ENCODE results near the gene ZNF268.

ZNF268 gene

DNA sequence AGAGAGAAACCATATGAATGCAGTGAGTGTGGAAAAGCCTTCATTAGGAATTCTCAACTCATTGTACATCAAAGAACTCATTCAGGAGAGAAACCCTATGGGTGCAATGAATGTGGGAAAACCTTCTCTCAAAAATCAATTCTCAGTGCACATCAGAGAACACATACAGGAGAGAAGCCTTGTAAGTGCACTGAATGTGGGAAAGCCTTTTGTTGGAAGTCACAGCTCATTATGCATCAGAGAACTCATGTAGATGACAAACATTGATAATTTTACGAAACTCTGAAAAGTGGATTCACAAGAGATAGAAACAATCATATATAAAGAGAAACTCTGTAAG is 22.9 kb downstream of the ZNF268 start:
- no peak for TF ChIP-seq POLR2A (IDR thresholded peaks at IDR 0.05; ENCODE audit: low read length)
- TF ChIP-seq GATA1 (IDR thresholded peaks at IDR 0.05; ENCODE audit: low read depth, low read length), result no peak
- DNase-seq, result peak; percentile 26 to 30

- TF ChIP-seq GATA1 (IDR thresholded peaks at IDR 0.05; ENCODE audit: low read depth, low read length) (no peak), POLR2A (IDR thresholded peaks at IDR 0.05; ENCODE audit: low read length) (no peak)
Observed at GRCh38 chr12:133206390-133206789, 25.1 kb downstream of the ZNF268 start.

DNA sequence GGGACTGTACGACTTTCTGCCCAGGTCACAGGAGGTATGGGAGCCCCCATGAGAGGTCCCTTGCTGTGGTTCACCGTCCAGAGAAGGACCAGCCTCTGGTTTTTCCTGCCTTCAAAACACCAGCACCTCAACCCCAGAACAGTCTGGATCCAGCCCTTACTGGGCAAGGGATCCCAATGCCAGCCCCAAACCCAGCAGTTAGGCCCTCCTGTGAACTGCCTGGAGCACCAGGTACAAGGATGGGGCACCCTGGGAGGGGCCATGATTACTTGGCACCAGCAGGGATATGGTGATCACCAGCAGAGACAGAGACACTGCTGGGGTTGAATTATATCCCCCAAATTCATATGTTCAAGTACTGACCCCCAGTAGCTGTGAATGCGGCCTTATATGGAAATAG is 34.4 kb downstream of the ZNF268 start:
- TF ChIP-seq POLR2A (IDR thresholded peaks at IDR 0.05; ENCODE audit: low read length), result no peak
- TF ChIP-seq GATA1 (IDR thresholded peaks at IDR 0.05; ENCODE audit: low read depth, low read length), result no peak
- DNase-seq, result no peak

More at GRCh38 chr12:133206390-133206789, 25.1 kb downstream of the ZNF268 start:
- no peak for DNase-seq

GRCh38 chr12:133217219-133217618 is 35.9 kb downstream of the ZNF268 start:
- TF ChIP-seq GATA1 (IDR thresholded peaks at IDR 0.05; ENCODE audit: low read depth, low read length), result no peak
- TF ChIP-seq POLR2A (IDR thresholded peaks at IDR 0.05; ENCODE audit: low read length), result no peak
- no peak for DNase-seq

DNA sequence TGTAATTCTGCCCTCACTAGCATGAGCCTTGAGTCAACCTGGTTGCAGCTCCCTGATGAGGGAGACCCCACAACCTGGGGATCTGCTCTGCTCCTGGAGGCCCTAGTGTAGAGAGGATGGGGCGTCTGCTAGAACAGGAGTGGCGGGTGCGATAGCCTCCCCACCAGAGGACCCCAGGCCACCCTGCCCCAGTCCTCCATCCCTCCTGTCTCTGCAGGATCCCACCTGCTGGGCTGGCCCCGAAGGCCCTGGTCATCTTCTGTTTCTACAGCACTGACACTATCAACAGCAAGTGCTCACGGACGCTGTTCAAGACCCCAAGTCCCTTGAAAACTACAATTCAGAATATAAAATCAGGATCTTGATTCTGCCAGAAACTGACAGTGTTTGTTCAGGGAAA is 39.2 kb downstream of the ZNF268 start:
- DNase-seq, result no peak

DNA sequence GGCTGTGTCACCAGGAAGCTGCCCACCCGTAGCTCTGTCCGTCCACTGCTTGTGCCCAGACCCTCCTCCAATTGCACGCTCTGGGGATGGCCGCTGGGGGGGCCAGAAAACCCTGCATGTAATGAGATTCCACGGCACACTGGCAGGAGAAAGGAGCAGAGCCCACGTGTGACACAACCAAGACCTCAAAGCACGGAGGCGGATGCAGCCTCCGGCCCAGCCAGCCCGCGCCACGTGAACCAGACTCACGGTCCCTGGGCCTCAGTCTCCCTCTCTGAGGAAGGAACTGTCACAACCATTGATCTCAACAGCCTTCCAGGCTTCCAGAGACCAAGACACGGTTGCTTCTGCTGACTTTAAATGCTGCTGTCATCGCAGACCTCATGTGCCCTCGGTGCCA is 39.9 kb downstream of the ZNF268 start:
- no peak for DNase-seq
- TF ChIP-seq GATA1 (IDR thresholded peaks at IDR 0.05; ENCODE audit: low read depth, low read length) (no peak), POLR2A (IDR thresholded peaks at IDR 0.05; ENCODE audit: low read length) (no peak)

More for the DNA sequence above, 39.2 kb downstream of the ZNF268 start:
- TF ChIP-seq POLR2A (IDR thresholded peaks at IDR 0.05; ENCODE audit: low read length) (no peak), GATA1 (IDR thresholded peaks at IDR 0.05; ENCODE audit: low read depth, low read length) (no peak)

- TF ChIP-seq POLR2A (IDR thresholded peaks at IDR 0.05; ENCODE audit: low read length) (no peak), GATA1 (IDR thresholded peaks at IDR 0.05; ENCODE audit: low read depth, low read length) (no peak)
- DNase-seq, result no peak
Observed at GRCh38 chr12:133222211-133222610, 40.9 kb downstream of the ZNF268 start.

DNA sequence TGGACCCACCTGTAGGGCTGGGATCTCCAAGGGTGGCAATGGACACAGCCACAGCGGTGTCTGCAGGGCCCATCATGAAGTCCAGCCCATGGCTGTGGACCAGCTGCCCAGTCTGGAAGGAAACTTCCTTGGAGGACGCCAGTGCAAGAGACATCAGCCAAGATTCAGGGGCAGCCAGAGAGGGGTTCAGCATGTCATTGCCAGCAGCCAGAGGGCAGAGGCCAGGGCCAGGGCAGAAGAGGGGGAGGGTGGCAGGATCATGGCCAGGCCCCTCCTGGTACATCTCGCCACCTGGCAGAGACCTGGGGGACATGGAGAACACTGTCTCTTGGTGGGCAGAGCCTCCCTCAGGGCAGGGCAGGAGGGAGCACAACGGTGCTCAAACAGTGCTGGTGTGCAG is 44.2 kb downstream of the ZNF268 start:
- no peak for DNase-seq
- no peak for TF ChIP-seq POLR2A (IDR thresholded peaks at IDR 0.05; ENCODE audit: low read length)
- TF ChIP-seq GATA1 (IDR thresholded peaks at IDR 0.05; ENCODE audit: low read depth, low read length), result no peak

- DNase-seq, result no peak
- TF ChIP-seq POLR2A (IDR thresholded peaks at IDR 0.05; ENCODE audit: low read length) (no peak), GATA1 (IDR thresholded peaks at IDR 0.05; ENCODE audit: low read depth, low read length) (no peak)
Observed at GRCh38 chr12:133226690-133227089, 45.4 kb downstream of the ZNF268 start.

- TF ChIP-seq POLR2A (IDR thresholded peaks at IDR 0.05; ENCODE audit: low read length), result no peak
- TF ChIP-seq GATA1 (IDR thresholded peaks at IDR 0.05; ENCODE audit: low read depth, low read length), result no peak
- no peak for DNase-seq
Observed at GRCh38 chr12:133227281-133227852, 46.1 kb downstream of the ZNF268 start.

- no peak for TF ChIP-seq GATA1 (IDR thresholded peaks at IDR 0.05; ENCODE audit: low read depth, low read length)
- no peak for TF ChIP-seq POLR2A (IDR thresholded peaks at IDR 0.05; ENCODE audit: low read length)
- DNase-seq, result no peak
Observed at GRCh38 chr12:133231001-133231400, 49.7 kb downstream of the ZNF268 start.

DNA sequence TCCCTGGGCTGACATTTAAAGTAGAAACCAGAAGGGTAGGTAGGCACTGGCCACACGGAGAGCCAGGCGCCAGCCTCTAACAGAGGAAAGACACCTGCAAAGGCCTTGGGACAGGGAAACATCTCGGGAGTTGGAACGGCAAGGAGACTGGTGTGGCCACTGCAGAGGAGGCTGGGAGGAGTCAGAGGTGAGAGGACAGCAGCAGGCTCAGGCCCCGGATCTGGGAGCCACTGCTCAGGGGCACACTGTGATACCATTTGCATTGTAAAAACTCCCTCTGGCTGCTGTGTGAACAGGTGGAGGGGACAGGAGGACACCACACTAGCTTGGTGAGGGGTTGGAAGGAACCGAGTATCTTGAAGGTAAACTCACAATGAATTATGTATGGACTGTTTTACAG is 51.7 kb downstream of the ZNF268 start:
- no peak for DNase-seq
- TF ChIP-seq POLR2A (IDR thresholded peaks at IDR 0.05; ENCODE audit: low read length) (no peak), GATA1 (IDR thresholded peaks at IDR 0.05; ENCODE audit: low read depth, low read length) (no peak)

- TF ChIP-seq GATA1 (IDR thresholded peaks at IDR 0.05; ENCODE audit: low read depth, low read length), result no peak
- no peak for TF ChIP-seq POLR2A (IDR thresholded peaks at IDR 0.05; ENCODE audit: low read length)
- DNase-seq, result no peak
Observed at GRCh38 chr12:133233993-133234564, 52.8 kb downstream of the ZNF268 start.

DNA sequence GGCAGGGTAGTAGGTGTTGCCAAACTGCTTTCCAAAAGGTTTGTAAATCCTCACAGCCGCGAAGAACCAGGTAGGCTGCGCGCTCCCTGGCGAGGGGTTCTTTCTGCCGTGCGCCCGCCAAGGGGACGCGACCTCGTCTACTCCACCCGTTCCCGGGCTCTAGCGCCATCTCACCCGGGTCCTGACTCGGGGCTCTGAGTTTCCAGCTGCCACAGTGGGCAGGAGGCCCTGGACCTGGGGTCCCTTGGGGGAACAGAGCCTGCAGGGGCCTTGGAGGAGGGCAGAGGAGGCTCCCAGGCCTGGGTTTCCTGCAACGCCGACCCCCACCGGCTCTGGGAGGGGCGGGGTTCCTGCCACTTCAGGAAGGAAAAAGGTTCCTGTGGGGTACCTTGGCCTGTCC is 53.7 kb downstream of the ZNF268 start:
- DNase-seq, result no peak
- TF ChIP-seq GATA1 (IDR thresholded peaks at IDR 0.05; ENCODE audit: low read depth, low read length) (no peak), POLR2A (IDR thresholded peaks at IDR 0.05; ENCODE audit: low read length) (no peak)

DNA sequence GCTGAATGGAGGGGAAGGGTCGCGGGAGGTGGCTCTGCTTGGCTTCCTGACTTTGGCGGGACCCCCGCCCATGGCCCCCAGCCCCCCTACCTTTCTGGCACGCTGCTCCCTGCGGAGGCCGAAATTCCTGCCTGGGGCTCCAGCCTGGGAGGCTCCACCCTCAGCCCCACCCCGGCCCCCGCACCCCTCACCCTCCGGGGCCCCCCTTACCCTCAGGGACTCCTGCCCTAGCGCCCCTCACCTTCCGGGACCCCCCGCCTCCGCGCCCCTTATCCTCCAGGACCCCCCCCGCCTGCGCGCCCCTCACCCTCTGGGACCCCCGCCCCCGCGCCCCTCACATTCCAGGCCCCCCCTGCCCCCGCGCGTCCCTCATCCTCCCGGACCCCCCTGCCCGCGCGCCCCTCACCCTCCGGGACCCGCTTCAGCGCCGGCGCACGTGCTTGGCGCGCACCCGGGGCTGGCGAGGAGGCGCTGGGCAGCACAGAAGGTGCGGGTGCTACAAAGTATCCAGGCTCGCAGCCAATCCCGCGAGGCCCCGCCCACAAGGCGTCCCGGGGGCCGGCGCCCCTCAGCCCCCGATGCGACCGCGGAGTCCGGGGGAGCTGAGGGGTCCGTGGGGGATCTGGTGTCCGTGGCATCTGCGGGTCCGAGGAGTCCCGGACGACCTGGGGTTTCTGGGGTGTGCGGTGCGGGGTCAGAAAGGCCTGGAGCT is 54.3 kb downstream of the ZNF268 start, which contains the start of gene ANHX:
ANHX (minus strand) TSS at position 477 of the 712 bp plus-strand sequence. CDS start 1,521 bp downstream, outside the sequence.
- TF ChIP-seq GATA1 (IDR thresholded peaks at IDR 0.05; ENCODE audit: low read depth, low read length), result no peak
- TF ChIP-seq POLR2A (IDR thresholded peaks at IDR 0.05; ENCODE audit: low read length), result no peak
- no peak for DNase-seq

Data from erythroblast (primary cell).